HG03457 (cell line): Measurements from ENCODE around the gene CCDC187.

Source experiments
- ATAC-seq: cut with Tn5 transposase; IDR thresholded peaks from one replicate; pipeline ENCODE4 v1.9.1; 2021; ENCODE audit warnings: moderate number of reproducible peaks; ENCODE audit not compliant: unreplicated experiment

Gene CCDC187

DNA sequence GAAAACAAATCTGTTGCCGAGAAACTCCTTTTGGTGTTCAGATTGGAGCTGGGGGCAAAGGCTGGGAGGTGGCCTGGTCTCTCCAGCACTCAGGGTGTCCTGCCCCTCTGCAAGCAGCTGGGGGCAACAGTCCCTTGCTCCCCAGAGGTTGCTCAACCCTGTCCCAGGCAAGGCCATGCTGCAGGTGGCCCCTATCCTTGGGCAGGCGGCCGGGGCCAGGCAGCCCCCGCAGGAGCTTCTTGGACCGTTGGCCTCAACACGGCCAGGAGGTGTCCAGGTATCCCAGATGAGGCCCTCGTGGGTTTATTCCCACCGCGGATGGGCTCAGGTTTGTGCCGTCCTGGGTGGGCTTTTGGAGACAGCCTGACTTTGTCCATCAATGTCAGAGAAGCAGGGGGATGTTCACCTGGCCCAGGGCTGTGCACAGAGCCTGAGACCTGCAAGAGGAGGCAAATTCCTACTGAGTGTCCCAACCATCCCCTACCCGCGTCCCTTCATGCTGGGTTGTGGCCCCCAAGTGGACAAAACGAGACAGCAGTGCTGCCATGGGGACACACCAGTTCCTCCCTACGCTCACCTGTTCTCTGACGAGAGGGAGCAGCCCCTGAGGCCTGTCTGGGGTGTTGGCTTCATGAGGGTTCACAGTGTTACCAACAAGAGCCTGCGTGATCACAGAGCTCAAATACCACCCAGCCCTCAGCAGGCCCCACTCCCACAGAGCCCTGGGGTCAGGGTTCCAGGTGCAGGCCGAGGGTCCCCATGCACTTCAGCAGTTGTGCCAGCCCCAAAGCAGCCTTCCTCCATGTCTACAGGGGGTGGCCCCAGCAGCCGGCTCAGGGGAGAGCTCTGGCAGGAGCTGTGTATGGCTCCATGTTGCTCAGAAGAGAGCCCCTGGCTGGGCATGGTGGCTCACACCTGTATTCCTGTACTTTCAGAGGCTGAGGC is 9.5 kb upstream of the CCDC187 start:
- ATAC-seq, result no peak

DNA sequence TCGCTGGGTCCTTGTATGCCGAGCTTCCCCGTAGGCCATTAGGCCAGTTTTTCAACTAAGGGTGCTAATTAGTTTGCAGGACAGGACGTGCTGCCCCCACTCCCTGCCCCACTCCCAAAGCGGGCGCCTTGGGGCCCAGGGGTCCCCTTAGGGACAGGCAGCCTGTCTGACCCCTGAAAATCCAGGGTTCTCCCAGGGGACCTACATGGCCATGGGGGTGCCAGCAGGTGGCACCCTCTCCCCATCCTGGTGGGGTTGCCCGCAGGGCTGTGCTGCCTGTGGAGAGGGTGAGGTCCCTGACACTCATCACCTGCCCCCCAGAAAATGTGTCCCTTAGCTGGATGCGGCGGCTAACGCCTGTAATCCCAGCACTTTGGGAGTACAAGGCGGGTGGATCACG is 8.5 kb upstream of the CCDC187 start:
- no peak for ATAC-seq

DNA sequence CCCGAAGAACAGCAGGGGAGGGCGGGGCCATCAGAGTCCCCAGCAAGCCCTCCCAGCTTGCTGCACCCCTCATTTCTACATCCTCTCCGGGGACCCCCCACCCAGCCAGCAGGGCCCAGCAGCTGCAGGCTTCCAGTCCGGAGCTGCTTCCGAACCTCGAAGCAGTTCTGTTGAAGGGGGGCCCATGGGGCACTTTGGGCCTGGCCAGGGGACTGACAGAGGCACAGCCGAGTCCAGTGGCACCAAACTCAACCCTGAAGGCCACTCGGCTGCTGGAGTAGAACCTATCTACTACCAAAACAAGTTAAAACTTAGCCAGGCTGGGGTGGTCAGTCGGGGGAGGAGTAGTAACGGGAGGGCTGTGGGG is 8.1 kb upstream of the CCDC187 start:
- ATAC-seq, result no peak

DNA sequence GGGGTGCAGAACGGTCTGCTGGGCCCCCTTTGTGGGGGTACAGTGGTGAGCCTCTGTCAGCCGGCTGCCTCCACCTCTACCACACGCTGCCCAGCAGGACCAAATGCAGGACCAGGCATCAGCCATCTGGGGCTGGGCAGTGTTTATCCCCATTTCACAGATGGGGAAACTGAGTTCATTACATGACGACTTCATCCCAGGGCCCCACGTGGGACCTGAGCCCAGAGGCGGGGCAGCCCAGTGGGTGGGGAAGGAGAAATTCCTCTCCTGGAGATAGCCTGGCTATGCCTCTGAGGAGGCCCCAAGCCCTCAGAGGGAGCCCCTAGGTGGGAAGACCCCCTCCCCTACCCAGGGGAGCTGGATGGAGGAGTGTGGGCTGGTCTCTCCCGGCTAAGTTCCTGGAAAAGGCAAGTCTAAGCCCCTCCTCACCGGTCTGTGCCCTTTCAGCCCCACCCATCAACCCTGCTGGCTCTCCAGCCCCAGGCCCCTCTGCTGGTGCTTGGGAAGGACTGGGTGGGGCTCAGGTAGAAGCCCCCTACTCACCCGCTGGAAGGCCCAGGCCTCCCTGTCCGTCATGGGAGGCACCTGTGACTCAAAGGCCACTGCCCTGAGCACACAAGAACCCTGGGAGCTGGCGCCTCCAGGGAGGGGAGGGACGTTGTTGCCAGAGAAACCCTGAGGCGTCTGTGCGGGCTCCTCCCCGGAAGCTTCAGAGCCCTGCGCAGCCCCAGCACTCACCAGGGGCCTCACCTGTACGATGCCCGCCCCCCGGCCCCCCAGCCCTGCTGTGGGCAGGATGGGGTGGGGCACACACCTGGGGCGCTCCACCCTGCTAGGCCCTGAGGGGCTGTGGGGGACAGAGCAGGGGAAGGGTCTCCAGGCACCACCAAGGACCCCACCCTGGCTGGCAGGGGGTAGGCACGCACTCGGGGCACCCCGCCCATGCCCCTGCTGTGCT is 7.4 kb upstream of the CCDC187 start:
- ATAC-seq, result no peak

DNA sequence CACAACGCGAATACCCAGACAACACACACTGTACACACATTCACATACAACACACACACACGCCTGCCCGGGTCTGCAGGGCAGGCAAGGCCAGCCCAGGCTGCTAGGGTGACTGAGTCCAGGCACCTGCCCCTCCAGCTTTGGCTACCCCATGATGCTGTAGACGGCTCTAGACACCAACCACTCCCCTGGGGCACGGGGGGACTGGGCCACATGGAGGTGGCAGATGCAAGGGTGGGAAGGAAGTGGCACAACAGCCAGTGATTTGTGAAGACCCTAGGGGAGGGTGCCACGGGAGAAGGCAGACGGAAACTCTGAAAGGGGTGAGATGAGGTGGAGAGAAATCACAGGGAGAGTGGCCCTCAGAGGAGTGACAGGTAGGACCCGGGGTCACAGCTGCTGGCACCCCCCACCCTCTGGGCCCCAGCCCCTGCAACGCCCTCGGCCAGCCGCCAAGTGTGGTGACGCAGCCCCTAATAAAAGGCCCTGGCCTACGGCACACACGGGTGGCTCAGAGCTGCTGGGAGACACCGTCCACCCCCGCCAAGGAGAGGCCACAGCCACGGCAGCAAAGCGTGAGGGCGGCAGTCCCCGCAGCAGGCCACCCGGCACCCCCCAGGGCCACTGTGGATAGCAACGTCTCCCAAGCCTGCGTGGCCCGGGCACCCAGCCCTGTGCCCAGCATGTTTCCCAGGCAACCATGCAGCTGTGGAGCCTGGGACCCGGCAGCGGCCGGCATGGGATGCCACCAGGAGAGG is 6.6 kb upstream of the CCDC187 start:
- no peak for ATAC-seq

DNA sequence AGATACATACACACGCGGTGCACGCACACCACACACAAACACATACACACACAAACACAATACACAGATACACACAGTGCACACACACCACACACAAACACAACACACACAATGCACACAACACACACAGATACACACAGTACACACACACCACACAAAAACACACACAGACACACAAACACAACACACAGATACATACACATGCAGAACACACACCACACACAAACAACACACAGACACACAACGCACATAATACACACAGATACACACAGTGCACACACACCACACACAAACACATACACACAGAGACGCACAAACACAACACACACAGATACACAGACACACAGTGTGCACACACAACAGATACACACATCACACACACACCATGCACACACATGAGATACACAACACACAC is 5.9 kb upstream of the CCDC187 start:
- ATAC-seq, result no peak

DNA sequence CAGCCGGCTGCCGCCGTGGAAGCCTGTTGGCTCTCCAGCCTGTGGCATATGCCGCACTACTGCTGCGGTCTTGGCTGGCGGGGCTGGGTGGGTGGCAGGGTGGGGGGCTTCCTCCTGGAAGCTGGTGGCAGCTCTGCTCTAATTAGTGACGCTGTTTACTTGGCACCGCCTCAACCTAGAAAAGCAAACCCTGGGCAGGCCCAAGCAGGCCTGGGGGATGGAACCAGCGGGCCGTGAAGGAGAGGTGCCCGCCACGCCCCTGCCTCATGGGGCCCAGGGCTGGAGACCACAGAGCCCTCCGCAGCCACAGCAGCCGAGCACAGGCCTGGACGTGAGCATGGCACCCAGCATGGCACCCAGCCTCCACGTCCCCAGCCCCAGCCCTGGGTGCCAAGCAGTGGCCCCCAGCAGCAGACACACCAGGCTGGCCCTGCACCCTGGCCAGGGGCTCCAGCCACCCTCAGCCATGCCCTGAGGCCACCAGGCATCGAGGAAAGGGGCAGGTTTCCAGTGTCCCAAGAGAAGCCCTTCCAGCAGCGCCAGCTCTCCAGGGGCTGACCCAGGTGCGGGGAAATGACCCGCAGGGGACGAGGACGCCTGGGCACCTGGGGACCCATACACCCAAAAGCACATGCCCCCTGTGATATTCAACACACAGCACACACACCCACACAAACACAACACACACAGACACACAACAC is 5.4 kb upstream of the CCDC187 start:
- ATAC-seq, result no peak

DNA sequence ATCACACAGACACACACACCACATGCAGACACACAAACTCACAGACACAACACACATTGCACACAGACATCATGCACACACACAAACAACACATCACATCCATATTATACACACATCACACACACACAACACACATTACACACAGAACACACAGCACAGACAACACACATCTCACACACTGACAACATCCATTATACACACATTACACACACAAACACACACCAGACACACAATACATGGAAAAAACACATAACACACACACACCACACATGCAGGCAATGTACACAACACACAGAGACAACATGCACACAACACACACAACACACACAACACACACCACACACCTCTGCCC is 4.8 kb upstream of the CCDC187 start:
- no peak for ATAC-seq

DNA sequence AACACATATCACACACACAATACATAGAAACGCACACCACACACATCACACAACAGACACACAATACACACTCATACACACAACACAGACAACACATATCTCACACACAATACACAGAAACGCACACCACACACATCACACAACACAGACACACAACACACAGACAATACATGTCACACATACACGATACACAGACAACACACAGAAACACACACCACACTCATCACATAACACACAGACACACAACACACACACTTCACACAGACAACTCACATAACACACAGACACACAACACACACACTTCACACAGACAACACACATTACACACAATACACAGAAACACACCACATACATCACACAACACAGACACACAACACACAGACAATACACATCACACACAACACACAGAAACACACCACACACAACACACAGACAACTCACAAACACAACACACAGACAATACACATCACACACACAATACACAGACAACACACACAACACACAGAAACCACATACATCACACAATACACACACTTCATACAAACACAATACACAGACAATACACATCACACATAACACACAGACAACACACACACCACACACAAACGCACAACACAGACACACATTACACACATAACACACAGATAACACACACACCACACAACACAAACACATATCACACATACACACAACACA is 4.3 kb upstream of the CCDC187 start:
- ATAC-seq, result no peak

DNA sequence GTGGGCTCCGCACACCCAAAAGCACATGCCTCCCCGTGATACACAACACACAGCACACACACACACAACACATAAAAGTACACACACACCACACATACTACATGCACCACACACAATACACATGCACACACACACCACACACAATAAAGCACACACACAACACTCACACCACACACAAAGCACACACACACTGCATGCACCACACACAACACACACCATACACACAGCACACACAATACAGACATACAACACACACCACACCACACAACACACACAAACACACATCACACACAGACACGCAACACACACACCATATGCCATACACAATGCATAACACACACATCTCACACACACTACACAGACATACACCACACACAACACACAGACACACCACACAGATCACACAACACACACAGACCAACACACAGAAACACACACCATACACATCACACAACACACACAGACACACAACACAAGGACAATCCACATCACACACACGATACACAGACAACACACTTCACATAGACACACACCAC is 3.4 kb upstream of the CCDC187 start:
- no peak for ATAC-seq

DNA sequence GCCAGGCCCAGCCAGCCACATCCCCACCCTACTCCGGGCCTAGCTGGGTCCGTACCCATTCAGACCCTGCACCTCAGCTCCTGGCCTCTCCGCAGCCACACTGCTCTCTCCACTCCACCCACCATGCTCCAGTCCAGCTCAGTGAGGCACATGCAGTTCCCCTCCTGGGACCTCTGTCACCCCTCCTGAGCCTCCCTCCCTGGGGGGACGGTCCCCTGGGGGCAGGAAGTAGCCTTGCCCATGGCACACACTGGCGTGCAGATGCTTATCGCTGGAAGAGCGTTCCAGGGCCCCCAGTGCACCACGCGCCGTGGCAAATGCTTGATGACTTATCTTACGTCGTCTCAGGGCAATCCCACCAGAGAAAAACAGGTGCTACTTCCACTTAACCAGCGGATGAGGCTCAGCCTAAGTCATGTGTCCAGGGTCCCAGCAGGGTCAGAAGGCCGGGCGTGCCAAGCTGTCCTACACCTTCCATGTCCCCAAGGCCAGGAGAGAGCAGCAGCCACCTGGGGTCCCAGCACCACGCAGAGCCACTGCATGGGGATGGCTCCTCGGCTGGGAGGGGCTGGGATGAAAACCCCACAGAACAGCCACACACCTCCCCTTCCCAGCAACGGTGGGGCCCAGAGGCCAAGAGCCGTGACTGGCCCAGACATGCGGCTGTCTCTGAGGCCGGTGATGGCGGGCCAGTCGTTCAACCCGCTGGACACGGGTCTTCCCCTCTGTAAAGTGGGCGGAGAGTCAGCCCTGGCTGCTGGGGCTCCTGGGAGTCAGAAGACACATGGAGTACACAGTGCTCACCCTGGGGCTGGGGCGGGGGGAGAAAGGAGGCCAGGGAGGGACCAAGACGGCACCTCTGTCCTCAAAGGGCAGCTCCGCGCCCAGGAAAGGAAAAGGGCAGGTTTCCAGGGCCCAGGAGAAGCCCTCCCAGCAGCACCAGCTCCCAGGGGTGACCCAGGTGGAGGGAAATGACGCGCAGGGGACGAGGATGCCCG is 2.6 kb upstream of the CCDC187 start:
- ATAC-seq, result no peak

DNA sequence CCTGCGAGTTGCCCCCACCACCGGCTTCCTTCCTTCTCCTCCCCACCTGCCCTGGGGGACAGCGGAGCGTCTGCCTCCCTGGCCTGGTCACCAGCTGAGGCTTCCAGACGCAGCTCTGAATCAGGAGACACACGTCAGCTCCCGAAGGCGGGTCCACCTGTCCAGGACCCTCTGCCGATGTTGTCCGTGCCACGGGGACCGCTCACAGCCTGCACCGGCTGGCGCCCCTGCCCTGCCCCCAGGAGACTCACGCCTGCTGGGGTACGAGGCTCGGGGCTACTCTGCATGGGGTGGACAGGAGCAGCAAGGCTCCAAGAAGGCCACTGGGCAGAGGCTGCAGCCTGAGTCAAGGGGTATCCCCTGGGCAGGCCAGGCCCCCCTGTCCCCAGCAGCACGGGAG is 1.9 kb upstream of the CCDC187 start:
- ATAC-seq, result no peak

DNA sequence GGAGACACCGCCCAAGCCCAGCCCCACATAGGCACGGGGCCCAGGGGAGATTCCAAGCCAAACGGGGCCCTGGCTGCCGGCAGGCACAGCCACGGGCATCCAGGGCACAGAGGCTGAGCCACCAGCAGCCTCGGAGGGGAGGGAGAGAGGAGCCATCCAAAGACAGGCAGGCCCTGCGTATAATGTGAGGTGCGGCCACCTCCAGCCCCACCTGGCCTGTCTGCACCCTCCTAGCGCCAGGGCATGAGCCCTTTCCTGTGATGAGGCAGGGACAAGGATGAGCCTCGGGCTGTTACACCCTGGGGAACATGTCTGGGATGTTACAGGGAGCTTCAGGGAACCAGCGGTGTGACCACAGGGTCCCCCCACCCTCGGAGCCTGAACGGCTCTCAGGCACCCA is 1.1 kb upstream of the CCDC187 start:
- ATAC-seq, result no peak

DNA sequence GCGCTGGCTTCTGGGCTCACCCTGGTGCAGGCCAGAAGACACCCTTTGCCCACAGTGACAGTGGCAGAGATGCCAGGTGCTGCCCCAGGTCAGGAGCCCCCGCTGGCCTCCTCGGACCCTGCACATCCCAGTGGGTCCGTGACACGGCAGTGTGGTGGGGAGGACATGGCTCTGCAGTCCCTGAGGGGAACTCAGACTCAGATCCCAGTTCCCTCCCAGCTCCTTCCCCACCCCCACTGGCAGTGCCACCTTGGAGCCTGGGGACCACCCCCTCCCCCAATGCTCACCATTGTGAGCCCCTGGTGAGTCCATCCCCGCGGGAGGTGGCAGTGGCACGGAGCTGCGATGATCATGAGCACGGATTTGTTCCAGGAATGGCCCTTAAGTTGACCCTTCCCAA is 562 bp upstream of the CCDC187 start:
- ATAC-seq, result no peak

DNA sequence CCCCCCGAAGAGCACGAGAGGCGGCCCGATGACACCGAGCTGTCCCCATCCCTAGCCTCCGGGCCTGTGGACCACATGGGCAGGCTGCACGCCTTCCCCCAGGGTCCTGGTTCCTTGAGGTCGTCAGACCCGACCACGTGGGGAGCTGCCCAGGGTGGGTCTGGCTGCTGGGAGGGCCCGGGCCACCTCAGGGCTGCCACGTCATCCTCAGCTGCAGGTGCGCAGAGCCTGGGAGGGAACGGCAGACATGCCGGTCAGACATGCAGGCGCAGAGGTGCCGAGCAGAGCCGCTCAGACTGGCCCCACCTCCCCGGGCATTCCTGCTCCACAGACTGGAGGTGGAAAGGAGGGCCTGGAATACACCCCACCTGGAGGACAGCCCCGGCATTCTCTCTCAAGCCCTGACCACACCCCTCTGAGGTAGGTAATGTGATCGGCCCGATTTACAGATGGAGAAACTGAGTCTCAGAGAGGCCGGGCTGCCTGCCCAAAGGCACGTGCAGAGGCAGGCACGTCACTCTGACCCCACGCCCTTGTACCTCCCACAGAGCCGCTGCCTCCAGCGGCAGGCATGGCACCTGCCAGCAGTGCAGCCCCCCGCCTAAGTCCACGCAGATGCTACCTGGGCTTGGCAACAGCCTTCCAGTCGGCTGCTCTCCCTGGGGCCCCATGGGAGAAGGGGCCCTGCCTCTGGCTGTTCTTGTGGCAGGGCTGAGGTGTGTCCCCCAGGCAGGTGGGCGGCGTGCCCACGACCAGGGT is 649 bp downstream of the CCDC187 start:
- ATAC-seq, result no peak

DNA sequence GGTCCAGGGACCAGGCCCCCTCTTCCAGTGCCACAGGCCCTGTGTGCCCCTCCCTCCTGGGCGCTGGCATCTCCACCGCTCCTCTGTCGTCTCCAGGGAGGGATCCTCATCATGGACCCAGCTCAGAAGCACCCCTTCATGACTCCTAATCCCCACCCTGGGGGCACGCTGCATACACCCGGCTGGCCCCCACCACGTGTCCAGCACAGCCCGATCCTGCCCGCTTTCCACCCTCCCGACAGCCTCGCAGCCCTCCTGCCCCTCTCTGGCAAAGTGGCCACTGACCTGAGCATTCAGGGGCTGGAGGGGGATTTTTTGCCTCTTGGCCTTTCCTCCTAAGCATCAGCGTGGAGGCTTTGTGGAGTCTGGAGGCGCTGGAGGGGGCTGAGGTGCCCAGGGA is 1.4 kb downstream of the CCDC187 start:
- ATAC-seq, result no peak

DNA sequence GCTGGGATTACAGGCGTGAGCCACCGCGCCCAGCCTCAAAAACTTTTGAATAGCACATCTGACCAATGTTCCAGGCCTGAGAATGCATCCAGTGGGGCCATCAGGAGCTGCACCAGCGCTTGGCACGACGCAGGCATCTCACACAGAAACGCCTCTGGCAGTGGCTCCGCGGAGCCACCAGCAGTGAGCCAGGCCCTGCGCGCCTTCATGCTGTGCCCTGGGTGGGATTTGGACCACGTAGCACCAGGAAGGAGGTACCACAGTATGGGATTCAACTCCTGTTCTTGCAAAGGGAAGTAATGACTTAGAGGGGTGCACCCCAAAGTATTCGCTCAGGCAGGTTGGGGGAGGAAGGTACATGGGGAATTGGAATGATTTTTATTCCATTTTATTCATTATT is 3.0 kb downstream of the CCDC187 start:
- no peak for ATAC-seq

DNA sequence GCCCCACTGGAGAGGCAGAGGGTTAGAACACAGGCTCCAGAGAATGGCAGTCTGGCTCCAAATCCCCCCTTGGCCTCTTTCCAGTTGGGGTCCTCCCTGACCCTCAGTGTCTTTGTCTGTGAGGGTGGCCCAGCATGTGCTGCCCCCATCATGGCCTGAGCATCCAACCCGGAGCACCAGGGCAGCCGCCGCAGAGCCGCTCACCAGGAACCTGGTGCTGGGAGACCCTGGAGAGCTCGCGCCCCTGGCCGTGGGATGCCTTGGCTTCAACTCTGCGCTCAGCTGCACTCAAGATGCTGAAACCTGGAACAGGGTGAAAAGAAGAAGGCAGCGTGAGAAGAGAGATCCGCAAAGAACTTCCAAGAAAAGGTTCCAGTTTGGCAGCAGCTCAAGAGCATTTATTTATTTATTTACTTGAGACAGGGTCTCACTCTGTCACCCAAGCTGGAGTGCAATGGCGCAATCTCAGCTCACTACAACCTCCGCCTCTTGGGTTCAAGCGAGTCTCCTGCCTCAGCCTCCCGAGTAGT is 3.8 kb downstream of the CCDC187 start:
- ATAC-seq, result no peak
